Loucy (cell line): ENCODE data around the gene ODF2.
A peak's percentile ranks its signal among the peaks of the same experiment; 100 is the strongest.
"Not testable (repeated sequence)": the region's sequence is repeated elsewhere in the genome, so short reads cannot be mapped to it uniquely, and the experiment has no call there.

Experiments used
- H2AFZ ChIP-seq: fragments of 200-600 bp; sonication (generic); 2 replicates; pipeline ENCODE4 v1.6.0; 2016; ENCODE audit warnings: antibody characterized with exemption, mild to moderate bottlenecking, low read length, moderate library complexity
- H3F3A ChIP-seq: fragments of 200-600 bp; 2 replicates; pipeline ENCODE4 v1.6.0; 2016; ENCODE audit warnings: antibody characterized with exemption, low read depth, mild to moderate bottlenecking
- H3K27me3 ChIP-seq: fragments of 200-600 bp; sonication (generic); 2 replicates; pipeline ENCODE4 v1.6.1; 2014; ENCODE audit warnings: low read length, mild to moderate bottlenecking; ENCODE audit not compliant: insufficient read depth, poor library complexity, severe bottlenecking
- H3K36me3 ChIP-seq: fragments of 200-600 bp; sonication (generic); 2 replicates; pipeline ENCODE4 v1.6.1; 2016; ENCODE audit warnings: low read length; ENCODE audit not compliant: insufficient read depth
- H3K4me1 ChIP-seq: fragments of 200-600 bp; sonication (generic); 2 replicates; pipeline ENCODE4 v1.5.1; 2014; ENCODE audit warnings: low read length, mild to moderate bottlenecking; ENCODE audit not compliant: insufficient read depth, poor library complexity, severe bottlenecking
- H3K4me2 ChIP-seq: fragments of 200-600 bp; sonication (generic); 2 replicates; pipeline ENCODE4 v1.6.0; 2014; ENCODE audit warnings: antibody characterized with exemption, low read length, low read depth, mild to moderate bottlenecking; ENCODE audit not compliant: poor library complexity, severe bottlenecking
- H3K4me3 ChIP-seq: fragments of 200-600 bp; sonication (generic); 2 replicates; pipeline ENCODE4 v1.5.1; 2014; ENCODE audit warnings: low read length, mild to moderate bottlenecking, mixed read lengths; ENCODE audit not compliant: poor library complexity, severe bottlenecking
- H3K79me2 ChIP-seq: fragments of 200-600 bp; sonication (generic); 2 replicates; pipeline ENCODE4 v1.6.1; 2014; ENCODE audit warnings: low read length; ENCODE audit not compliant: insufficient read depth
- H3K9ac ChIP-seq: fragments of 200-600 bp; sonication (generic); 2 replicates; pipeline ENCODE4 v1.6.0; 2014; ENCODE audit warnings: mild to moderate bottlenecking, low read depth, low read length, moderate library complexity; ENCODE audit not compliant: poor library complexity, severe bottlenecking
- H3K9me2 ChIP-seq: fragments of 200-600 bp; sonication (generic); replicated peaks from 2 replicates; pipeline ENCODE4 v1.6.1; 2016; ENCODE audit warnings: low read depth, low read length, mixed read lengths
- H3K9me3 ChIP-seq: fragments of 200-600 bp; sonication (generic); 2 replicates; pipeline ENCODE4 v1.6.1; 2014; ENCODE audit warnings: mild to moderate bottlenecking, antibody characterized with exemption, low read length, low read depth; ENCODE audit not compliant: insufficient read depth
- H4K20me1 ChIP-seq: fragments of 200-600 bp; sonication (generic); 2 replicates; pipeline ENCODE4 v1.6.0; 2014; ENCODE audit warnings: antibody characterized with exemption, low read length, mild to moderate bottlenecking; ENCODE audit not compliant: insufficient read depth, poor library complexity, severe bottlenecking
- EZH2phosphoT487 ChIP-seq: fragments of 200-600 bp; IDR thresholded peaks from 2 replicates; pipeline ENCODE4 v1.6.1; 2018; ENCODE audit warnings: antibody characterized with exemption, mild to moderate bottlenecking, moderate library complexity, borderline replicate concordance
- TF ChIP-seq, protein P1 (sequence below): fragments of 200-600 bp; sonication (generic); conservative IDR thresholded peaks from 2 replicates; pipeline ENCODE4 v1.5.1; 2014; ENCODE audit warnings: mild to moderate bottlenecking, antibody characterized with exemption, low read length

Gene ODF2

DNA sequence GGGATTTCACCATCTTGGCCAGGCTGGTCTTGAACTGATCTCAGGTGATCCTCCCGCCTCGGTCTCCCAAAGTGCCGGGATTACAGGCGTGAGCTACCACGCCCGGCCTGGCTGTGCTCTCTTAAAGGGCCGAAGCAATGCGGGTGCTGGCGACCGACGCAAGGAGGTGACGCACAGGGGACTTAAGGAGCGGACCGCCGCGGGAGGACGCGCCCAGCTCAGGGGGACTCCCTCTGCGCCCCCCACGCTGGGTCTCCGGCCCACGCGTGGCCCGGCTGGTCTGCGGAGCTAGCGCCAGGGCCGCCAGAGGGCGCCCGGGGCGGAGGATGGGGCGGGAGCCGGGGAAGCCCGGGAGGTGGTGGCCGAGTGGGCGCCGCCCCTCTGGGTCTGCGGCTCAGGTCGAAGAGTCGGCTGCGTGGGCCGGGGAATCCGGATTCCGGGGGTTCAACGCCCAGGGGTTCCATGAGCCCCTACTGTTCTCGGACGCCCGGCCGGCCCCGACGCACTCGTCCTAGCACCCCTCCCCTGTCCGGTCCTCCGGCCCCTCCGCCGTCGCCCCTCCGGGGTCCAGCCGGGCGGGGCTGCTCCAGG lies 35.7 kb upstream of the ODF2 start:
- Histone ChIP-seq H3K9me2 (no peaks in the 10 kb centered on the region), H3K27me3 (no peaks in the 10 kb centered on the region), H3K4me1 (peaks cover 13% of the 10 kb centered on the region), H3K9me3 (no peaks in the 10 kb centered on the region), H4K20me1 (no peaks in the 10 kb centered on the region), H3K36me3 (no peaks in the 10 kb centered on the region), H3K9ac (peak overlapping the region; percentile 78), H3K4me3 (peak overlapping the region; percentile 90), H3K79me2 (no peaks in the 10 kb centered on the region), H2AFZ (peak overlapping the region; percentile 100), H3F3A (no peaks in the 10 kb centered on the region), H3K4me2 (peak overlapping the region; percentile 78)
- no peak for TF ChIP-seq EZH2phosphoT487
- TF ChIP-seq, protein P1, sequence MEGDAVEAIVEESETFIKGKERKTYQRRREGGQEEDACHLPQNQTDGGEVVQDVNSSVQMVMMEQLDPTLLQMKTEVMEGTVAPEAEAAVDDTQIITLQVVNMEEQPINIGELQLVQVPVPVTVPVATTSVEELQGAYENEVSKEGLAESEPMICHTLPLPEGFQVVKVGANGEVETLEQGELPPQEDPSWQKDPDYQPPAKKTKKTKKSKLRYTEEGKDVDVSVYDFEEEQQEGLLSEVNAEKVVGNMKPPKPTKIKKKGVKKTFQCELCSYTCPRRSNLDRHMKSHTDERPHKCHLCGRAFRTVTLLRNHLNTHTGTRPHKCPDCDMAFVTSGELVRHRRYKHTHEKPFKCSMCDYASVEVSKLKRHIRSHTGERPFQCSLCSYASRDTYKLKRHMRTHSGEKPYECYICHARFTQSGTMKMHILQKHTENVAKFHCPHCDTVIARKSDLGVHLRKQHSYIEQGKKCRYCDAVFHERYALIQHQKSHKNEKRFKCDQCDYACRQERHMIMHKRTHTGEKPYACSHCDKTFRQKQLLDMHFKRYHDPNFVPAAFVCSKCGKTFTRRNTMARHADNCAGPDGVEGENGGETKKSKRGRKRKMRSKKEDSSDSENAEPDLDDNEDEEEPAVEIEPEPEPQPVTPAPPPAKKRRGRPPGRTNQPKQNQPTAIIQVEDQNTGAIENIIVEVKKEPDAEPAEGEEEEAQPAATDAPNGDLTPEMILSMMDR = peak; percentile 79

DNA sequence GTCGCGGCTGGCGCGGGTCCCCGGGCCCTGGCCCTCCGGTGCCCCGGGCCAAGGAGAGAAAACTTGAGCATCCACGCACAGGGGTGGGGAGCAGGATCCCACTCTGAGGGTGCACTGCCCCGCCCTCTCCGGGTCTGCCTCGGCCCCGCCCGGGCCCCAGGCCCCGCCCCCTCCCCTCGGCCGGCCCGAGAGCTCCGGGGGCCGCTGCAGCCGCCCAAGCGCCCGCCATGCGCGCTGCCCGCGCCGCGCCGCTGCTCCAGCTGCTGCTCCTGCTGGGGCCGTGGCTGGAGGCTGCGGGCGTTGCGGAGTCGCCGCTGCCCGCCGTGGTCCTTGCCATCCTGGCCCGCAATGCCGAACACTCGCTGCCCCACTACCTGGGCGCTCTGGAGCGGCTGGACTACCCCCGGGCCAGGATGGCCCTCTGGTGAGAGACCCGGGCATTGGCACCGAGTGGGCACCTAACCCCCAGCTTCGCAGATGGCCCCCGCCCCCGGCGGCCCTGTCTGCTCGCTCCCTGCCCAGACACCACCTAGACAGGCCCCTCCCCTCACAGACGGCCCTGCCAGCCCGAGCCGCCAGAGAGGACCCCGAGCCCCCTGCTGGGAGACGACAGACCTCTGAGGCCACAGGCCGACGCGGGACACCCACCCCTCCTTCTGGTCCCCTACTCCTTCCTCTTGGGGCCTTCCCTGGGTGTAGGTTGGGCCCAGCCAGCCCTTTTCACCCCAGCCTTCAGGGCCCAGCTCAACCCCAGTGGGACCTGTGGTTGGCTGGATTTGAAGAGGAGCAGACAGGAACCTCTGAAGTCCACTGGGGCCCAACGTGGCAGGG lies 34.9 kb upstream of the ODF2 start, which contains the start of gene CERCAM:
Gene CERCAM (plus strand): TSS at position 207 of the 831 bp plus-strand sequence. CDS start 21 bp downstream, at position 228.
- Histone ChIP-seq H3K9me3 (no peaks in the 10 kb centered on the region), H3K4me2 (peak within 1 kb of the TSS; percentile 78), H3K9me2 (no peaks in the 10 kb centered on the region), H3K36me3 (no peaks in the 10 kb centered on the region), H3K27me3 (no peaks in the 10 kb centered on the region), H2AFZ (peak within 1 kb of the TSS; percentile 100), H3K4me3 (peak within 1 kb of the TSS; percentile 90), H3K4me1 (peaks cover 13% of the 10 kb centered on the region), H3K79me2 (no peaks in the 10 kb centered on the region), H3K9ac (peak within 1 kb of the TSS; percentile 78), H4K20me1 (no peaks in the 10 kb centered on the region), H3F3A (no peaks in the 10 kb centered on the region)
- TF ChIP-seq EZH2phosphoT487 = no peak
- TF ChIP-seq, protein P1 = peak; percentile 34

DNA sequence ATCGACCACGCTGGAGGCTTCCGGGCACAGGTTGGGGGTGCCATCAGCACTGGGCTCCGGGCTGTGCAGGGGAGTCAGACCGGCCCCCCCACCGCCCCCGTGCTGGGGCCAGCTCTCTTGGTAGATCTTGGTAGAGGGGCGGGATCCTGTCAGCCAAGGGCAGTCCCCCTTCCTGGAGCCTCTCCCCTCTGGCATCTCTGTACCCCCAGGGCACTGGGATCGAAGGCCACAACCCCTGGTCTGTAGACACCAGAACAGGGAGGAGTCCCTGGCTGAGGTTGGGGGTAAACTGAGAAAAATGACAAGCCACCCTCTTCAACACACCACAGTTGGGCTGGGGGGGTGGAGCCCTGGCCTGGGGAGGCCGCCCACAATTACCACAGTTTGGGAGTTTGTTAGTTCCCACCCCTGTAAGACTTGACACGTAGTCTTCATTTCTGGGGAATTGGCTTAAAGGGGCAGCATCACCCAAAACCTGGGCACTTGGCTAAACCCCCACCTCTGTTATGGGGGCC lies 34.3 kb upstream of the ODF2 start:
- Histone ChIP-seq H3K36me3 (no peaks in the 10 kb centered on the region), H4K20me1 (no peaks in the 10 kb centered on the region), H3K79me2 (no peaks in the 10 kb centered on the region), H3F3A (no peaks in the 10 kb centered on the region), H3K4me1 (peaks cover 13% of the 10 kb centered on the region), H3K9me3 (no peaks in the 10 kb centered on the region), H3K4me3 (peak overlapping the region; percentile 90), H3K9me2 (no peaks in the 10 kb centered on the region), H3K9ac (peak overlapping the region; percentile 78), H3K4me2 (peak overlapping the region; percentile 78), H3K27me3 (no peaks in the 10 kb centered on the region), H2AFZ (peak overlapping the region; percentile 100)
- no peak for TF ChIP-seq EZH2phosphoT487
- TF ChIP-seq, protein P1 = no peak

DNA sequence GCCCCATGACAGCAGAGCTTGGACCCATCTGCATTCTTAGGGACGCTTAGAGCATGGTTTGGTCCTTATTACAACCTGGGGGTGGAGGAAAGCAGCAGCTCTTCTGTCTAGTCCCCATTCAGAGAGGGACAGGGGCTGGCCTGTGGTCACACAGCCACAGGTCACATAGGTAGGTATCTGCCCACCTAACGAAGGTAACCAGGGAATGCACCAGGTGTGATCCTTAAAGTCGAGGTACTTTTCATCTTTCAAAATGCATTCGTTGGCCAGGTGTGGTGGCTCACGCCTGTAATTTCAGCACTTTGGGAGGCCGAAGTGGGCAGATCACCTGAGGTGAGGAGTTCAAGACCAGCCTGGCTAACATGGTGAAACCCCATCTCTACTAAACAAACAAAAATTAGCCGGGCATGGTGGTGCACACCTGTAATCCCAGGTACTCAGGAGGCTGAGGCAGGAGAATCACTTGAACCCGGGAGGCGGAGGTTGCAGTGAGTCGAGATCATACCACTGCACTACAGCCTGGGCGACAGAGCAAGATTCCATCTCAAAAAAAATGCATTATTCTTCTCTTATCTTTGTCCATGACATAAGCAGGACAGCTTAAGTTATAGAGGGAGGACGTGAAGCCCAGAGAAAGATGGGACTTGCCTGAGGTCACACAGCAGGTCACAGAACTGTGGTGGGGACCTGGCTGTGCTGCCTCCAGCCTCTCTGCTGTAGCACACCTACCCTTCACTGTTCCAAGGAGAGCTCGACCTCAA lies 33.6 kb upstream of the ODF2 start:
- H4K20me1 ChIP-seq, H2AFZ ChIP-seq, H3K27me3 ChIP-seq, H3K9me3 ChIP-seq, H3K9me2 ChIP-seq, H3K36me3 ChIP-seq, H3K79me2 ChIP-seq, H3F3A ChIP-seq: not testable (repeated sequence)
- H3K4me2 ChIP-seq = peak overlapping the region; percentile 78
- peak overlapping the region; percentile 78 for H3K9ac ChIP-seq
- H3K4me3 ChIP-seq = peak overlapping the region; percentile 90
- H3K4me1 ChIP-seq = peaks cover 13% of the 10 kb centered on the region
